ENCODE measurements around the gene TMEM92.

The TMEM92 gene

GRCh38 chr17:50274142-50274896 is at the start of gene TMEM92:
TSS of gene TMEM92 (plus strand) at chr17:50274466. CDS start at chr17:50274502, 36 bp downstream.
- Histone ChIP-seq H3K9me3 (ENCODE audit: control insufficient read depth, insufficient read depth, low read depth, low read length) (no peaks in the 10 kb centered on the region), H3K27me3 (ENCODE audit: control insufficient read depth, insufficient read depth, low read length) (no peaks in the 10 kb centered on the region), H3K4me1 (ENCODE audit: control insufficient read depth, insufficient read depth, low read length) (peaks cover 57% of the 10 kb centered on the region), H3K27ac (ENCODE audit: low read depth, low read length) (0 out of 2 replicates have a peak within 1 kb of the TSS, but pooled peaks have one; percentile 10), H3K4me3 (ENCODE audit: low read depth, low read length) (peak within 1 kb of the TSS; percentile 64), H3K36me3 (ENCODE audit: control insufficient read depth, insufficient read depth, low read length) (peaks cover 2% of the 10 kb centered on the region; the same call in 1 of the 2 replicates), H3K9ac (ENCODE audit: low read length) (peak within 1 kb of the TSS; percentile 25)

GRCh38 chr17:50225701-50226240 is 48.5 kb upstream of the TMEM92 start:
- no peaks in the 10 kb centered on the region for H3K36me3 ChIP-seq (ENCODE audit: control insufficient read depth, insufficient read depth, low read length)
- no peak overlapping the region for H3K4me3 ChIP-seq (ENCODE audit: low read depth, low read length)
- peaks cover 35% of the 10 kb centered on the region for H3K9me3 ChIP-seq (ENCODE audit: control insufficient read depth, insufficient read depth, low read depth, low read length)
- no peaks in the 10 kb centered on the region for H3K27me3 ChIP-seq (ENCODE audit: control insufficient read depth, insufficient read depth, low read length)
- no peak overlapping the region for H3K9ac ChIP-seq (ENCODE audit: low read length)
- H3K27ac ChIP-seq (ENCODE audit: low read depth, low read length), result no peak overlapping the region
- H3K4me1 ChIP-seq (ENCODE audit: control insufficient read depth, insufficient read depth, low read length), result peaks cover 1% of the 10 kb centered on the region; the same call in 1 of the 2 replicates

- Histone ChIP-seq H3K4me3 (ENCODE audit: low read depth, low read length) (no peak overlapping the region), H3K27ac (ENCODE audit: low read depth, low read length) (no peak overlapping the region), H3K9ac (ENCODE audit: low read length) (no peak overlapping the region), H3K36me3 (ENCODE audit: control insufficient read depth, insufficient read depth, low read length) (no peaks in the 10 kb centered on the region), H3K4me1 (ENCODE audit: control insufficient read depth, insufficient read depth, low read length) (no peaks in the 10 kb centered on the region), H3K27me3 (ENCODE audit: control insufficient read depth, insufficient read depth, low read length) (no peaks in the 10 kb centered on the region; the same call in 1 of the 2 replicates), H3K9me3 (ENCODE audit: control insufficient read depth, insufficient read depth, low read depth, low read length) (peaks cover 15% of the 10 kb centered on the region)
Observed at GRCh38 chr17:50234581-50234980, 39.7 kb upstream of the TMEM92 start.

GRCh38 chr17:50237901-50238300 is 36.4 kb upstream of the TMEM92 start:
- Histone ChIP-seq H3K27ac (ENCODE audit: low read depth, low read length) (no peak overlapping the region), H3K36me3 (ENCODE audit: control insufficient read depth, insufficient read depth, low read length) (no peaks in the 10 kb centered on the region), H3K9me3 (ENCODE audit: control insufficient read depth, insufficient read depth, low read depth, low read length) (peaks cover 15% of the 10 kb centered on the region), H3K27me3 (ENCODE audit: control insufficient read depth, insufficient read depth, low read length) (no peaks in the 10 kb centered on the region; the same call in 1 of the 2 replicates), H3K9ac (ENCODE audit: low read length) (no peak overlapping the region), H3K4me3 (ENCODE audit: low read depth, low read length) (no peak overlapping the region), H3K4me1 (ENCODE audit: control insufficient read depth, insufficient read depth, low read length) (no peaks in the 10 kb centered on the region)

- no peaks in the 10 kb centered on the region for H3K4me1 ChIP-seq (ENCODE audit: control insufficient read depth, insufficient read depth, low read length)
- no peaks in the 10 kb centered on the region; the same call in 1 of the 2 replicates for H3K27me3 ChIP-seq (ENCODE audit: control insufficient read depth, insufficient read depth, low read length)
- peaks cover 11% of the 10 kb centered on the region for H3K9me3 ChIP-seq (ENCODE audit: control insufficient read depth, insufficient read depth, low read depth, low read length)
- no peak overlapping the region for H3K9ac ChIP-seq (ENCODE audit: low read length)
- H3K4me3 ChIP-seq (ENCODE audit: low read depth, low read length), result no peak overlapping the region
- H3K27ac ChIP-seq (ENCODE audit: low read depth, low read length), result no peak overlapping the region
- no peaks in the 10 kb centered on the region for H3K36me3 ChIP-seq (ENCODE audit: control insufficient read depth, insufficient read depth, low read length)
Observed at GRCh38 chr17:50238601-50239280, 35.5 kb upstream of the TMEM92 start.

GRCh38 chr17:50239937-50240336 is 34.3 kb upstream of the TMEM92 start:
- no peaks in the 10 kb centered on the region for H3K36me3 ChIP-seq (ENCODE audit: control insufficient read depth, insufficient read depth, low read length)
- no peaks in the 10 kb centered on the region for H3K4me1 ChIP-seq (ENCODE audit: control insufficient read depth, insufficient read depth, low read length)
- no peaks in the 10 kb centered on the region; the same call in 1 of the 2 replicates for H3K27me3 ChIP-seq (ENCODE audit: control insufficient read depth, insufficient read depth, low read length)
- no peak overlapping the region for H3K4me3 ChIP-seq (ENCODE audit: low read depth, low read length)
- H3K9me3 ChIP-seq (ENCODE audit: control insufficient read depth, insufficient read depth, low read depth, low read length), result no peaks in the 10 kb centered on the region; the same call in 1 of the 2 replicates
- H3K27ac ChIP-seq (ENCODE audit: low read depth, low read length), result no peak overlapping the region
- H3K9ac ChIP-seq (ENCODE audit: low read length), result no peak overlapping the region

DNA sequence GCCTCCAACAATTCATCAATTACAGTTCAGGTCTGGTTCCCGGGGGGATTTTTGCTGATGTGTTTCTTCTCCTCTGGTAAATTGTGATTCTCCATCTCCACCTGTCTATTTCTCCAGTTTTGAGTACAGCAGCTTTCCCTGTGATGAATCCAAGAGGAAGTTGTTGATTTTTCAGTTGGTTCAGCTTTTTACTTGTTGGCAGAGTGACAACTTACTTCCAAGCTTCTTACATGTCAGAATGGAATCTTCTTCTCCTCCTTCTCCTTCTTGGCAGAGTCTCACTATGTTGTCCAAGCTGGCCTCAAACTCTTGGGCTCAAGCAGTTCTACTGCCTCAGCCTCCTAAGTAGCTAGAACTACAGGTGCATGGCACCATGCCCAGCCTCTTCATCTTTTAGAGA is 33.4 kb upstream of the TMEM92 start:
- H3K4me3 ChIP-seq (ENCODE audit: low read depth, low read length), result no peak overlapping the region
- H3K9me3 ChIP-seq (ENCODE audit: control insufficient read depth, insufficient read depth, low read depth, low read length), result no peaks in the 10 kb centered on the region; the same call in 1 of the 2 replicates
- no peaks in the 10 kb centered on the region; the same call in 1 of the 2 replicates for H3K27me3 ChIP-seq (ENCODE audit: control insufficient read depth, insufficient read depth, low read length)
- no peaks in the 10 kb centered on the region for H3K4me1 ChIP-seq (ENCODE audit: control insufficient read depth, insufficient read depth, low read length)
- no peak overlapping the region for H3K9ac ChIP-seq (ENCODE audit: low read length)
- H3K36me3 ChIP-seq (ENCODE audit: control insufficient read depth, insufficient read depth, low read length), result no peaks in the 10 kb centered on the region
- no peak overlapping the region for H3K27ac ChIP-seq (ENCODE audit: low read depth, low read length)

GRCh38 chr17:50241431-50241830 is 32.8 kb upstream of the TMEM92 start:
- H3K4me3 ChIP-seq (ENCODE audit: low read depth, low read length), result no peak overlapping the region

GRCh38 chr17:50244771-50245170 is 29.5 kb upstream of the TMEM92 start:
- Histone ChIP-seq H3K27me3 (ENCODE audit: control insufficient read depth, insufficient read depth, low read length) (no peaks in the 10 kb centered on the region), H3K9me3 (ENCODE audit: control insufficient read depth, insufficient read depth, low read depth, low read length) (peaks cover 10% of the 10 kb centered on the region; the same call in 1 of the 2 replicates), H3K9ac (ENCODE audit: low read length) (no peak overlapping the region), H3K27ac (ENCODE audit: low read depth, low read length) (no peak overlapping the region), H3K4me1 (ENCODE audit: control insufficient read depth, insufficient read depth, low read length) (no peaks in the 10 kb centered on the region), H3K36me3 (ENCODE audit: control insufficient read depth, insufficient read depth, low read length) (no peaks in the 10 kb centered on the region), H3K4me3 (ENCODE audit: low read depth, low read length) (no peak overlapping the region)

More at GRCh38 chr17:50241431-50241830, 32.8 kb upstream of the TMEM92 start:
- Histone ChIP-seq H3K27ac (ENCODE audit: low read depth, low read length) (no peak overlapping the region), H3K4me1 (ENCODE audit: control insufficient read depth, insufficient read depth, low read length) (no peaks in the 10 kb centered on the region), H3K9ac (ENCODE audit: low read length) (no peak overlapping the region), H3K36me3 (ENCODE audit: control insufficient read depth, insufficient read depth, low read length) (no peaks in the 10 kb centered on the region), H3K27me3 (ENCODE audit: control insufficient read depth, insufficient read depth, low read length) (no peaks in the 10 kb centered on the region; the same call in 1 of the 2 replicates), H3K9me3 (ENCODE audit: control insufficient read depth, insufficient read depth, low read depth, low read length) (no peaks in the 10 kb centered on the region)

- Histone ChIP-seq H3K36me3 (ENCODE audit: control insufficient read depth, insufficient read depth, low read length) (no peaks in the 10 kb centered on the region), H3K4me3 (ENCODE audit: low read depth, low read length) (no peak overlapping the region), H3K27ac (ENCODE audit: low read depth, low read length) (no peak overlapping the region), H3K4me1 (ENCODE audit: control insufficient read depth, insufficient read depth, low read length) (no peaks in the 10 kb centered on the region), H3K9ac (ENCODE audit: low read length) (no peak overlapping the region), H3K9me3 (ENCODE audit: control insufficient read depth, insufficient read depth, low read depth, low read length) (peaks cover 13% of the 10 kb centered on the region; the same call in 1 of the 2 replicates), H3K27me3 (ENCODE audit: control insufficient read depth, insufficient read depth, low read length) (no peaks in the 10 kb centered on the region)
Observed at GRCh38 chr17:50248255-50248654, 26.0 kb upstream of the TMEM92 start.

DNA sequence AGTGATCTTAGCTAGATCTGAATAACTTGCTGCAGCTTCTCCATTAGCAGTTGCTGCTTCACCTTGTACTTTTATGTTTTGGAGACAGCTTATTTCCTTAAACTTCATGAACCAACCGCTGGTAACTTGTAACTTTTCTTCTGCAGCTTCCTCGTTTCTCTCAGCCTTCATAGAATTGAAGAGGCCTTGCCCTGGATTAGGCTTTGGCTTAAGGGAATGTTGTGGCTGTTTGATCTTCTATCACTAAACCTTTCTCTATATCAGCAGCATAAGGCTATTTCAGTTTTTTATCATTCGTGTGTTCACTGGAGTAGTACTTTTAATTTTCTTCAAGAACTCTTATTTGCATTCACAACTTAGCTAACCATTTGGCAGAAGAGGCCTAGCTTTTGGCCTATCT is 21.5 kb upstream of the TMEM92 start:
- H3K4me1 ChIP-seq (ENCODE audit: control insufficient read depth, insufficient read depth, low read length), result peaks cover 7% of the 10 kb centered on the region; the same call in 1 of the 2 replicates
- H3K27me3 ChIP-seq (ENCODE audit: control insufficient read depth, insufficient read depth, low read length), result no peaks in the 10 kb centered on the region
- H3K4me3 ChIP-seq (ENCODE audit: low read depth, low read length), result no peak overlapping the region
- H3K36me3 ChIP-seq (ENCODE audit: control insufficient read depth, insufficient read depth, low read length), result no peaks in the 10 kb centered on the region
- no peak overlapping the region for H3K27ac ChIP-seq (ENCODE audit: low read depth, low read length)
- peaks cover 10% of the 10 kb centered on the region; the same call in 1 of the 2 replicates for H3K9me3 ChIP-seq (ENCODE audit: control insufficient read depth, insufficient read depth, low read depth, low read length)
- no peak overlapping the region for H3K9ac ChIP-seq (ENCODE audit: low read length)

All from HUES6 (cell line).